HTERT RPE-1 (cell line): ENCODE results near the gene LHX4.

Experiments used
- in situ Hi-C: fragments of 300-500 bp; cut with MboI; formaldehyde crosslinking; loops from 4 replicates; pipeline ENCODE4 v1.14.3; 2020; ENCODE audit warnings: low sequenced_read_pairs

Gene LHX4

DNA sequence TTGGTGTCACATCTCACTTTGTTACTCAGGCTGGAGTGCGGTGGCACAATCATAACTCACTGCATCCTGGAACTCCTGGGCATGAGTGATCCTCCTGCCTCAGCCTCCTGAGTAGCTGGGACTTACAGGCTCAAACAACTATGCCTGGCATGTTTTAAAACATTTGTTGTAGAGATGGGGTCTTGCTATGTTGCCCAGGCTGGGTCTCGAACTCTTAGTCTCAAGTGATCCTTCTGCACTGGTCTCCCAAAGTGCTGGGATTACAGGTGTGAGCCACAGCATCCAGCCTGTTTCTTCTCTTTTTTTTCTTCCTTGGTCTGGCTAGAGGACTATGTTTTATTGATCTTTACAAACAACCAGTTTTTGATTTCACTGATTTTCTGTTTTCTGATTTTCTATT, 64.6 kb downstream of the LHX4 start:
- in situ Hi-C loops: no loop called here

DNA sequence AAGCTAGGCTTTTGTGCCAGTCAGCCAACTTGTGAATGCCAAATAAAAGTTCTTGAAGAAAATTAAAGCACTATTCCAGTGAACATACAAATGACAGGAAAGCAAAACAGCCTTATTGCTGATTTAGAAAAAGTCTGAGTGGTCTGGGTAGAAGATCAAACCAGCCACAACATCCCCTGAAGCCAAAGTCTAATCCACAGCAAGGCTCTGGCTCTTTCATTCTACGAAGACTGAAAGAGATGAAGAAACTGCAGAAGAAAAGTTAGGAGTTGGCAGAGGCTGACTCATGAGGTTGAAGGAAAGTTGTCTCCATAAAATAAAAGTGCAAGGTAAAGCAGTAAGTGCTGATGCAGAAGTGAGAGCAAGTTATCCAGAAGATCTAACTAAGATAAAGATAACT, 65.9 kb downstream of the LHX4 start:
- in situ Hi-C loops: no loop called here

DNA sequence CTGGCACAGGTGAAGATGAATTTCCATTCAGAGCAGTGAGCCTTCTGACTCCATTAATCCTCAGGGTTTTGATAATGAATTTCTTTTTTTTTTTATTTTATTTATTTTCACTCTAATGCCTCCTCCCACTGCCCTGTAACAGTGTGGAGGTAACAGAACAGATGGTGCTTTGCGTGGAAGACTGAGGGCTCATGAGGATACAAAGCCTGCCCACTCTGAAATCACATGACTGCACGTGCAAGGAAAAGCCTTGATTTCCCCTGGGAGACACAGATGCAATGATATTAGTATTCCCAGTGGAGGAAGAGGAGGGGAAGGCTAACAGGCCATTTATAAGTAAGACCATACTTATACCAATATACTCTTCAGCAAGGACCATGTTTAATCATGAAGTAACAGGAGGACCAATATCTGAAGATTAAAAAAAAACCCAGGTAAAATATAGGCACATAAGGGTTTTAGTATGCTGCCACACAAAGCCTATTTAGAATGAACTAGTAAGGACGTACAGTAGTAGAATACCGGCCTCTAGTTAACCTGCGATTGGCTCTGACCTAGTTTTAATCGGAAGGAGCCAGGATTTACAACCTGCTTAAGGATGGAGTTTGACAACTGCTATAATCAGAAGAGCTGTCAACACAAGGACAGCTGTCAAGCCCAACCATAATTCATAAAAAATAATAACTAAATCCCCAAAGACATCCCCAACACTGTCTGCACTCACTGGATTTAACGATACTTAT, 69.6 kb downstream of the LHX4 start:
- in situ Hi-C loops: no loop called here

DNA sequence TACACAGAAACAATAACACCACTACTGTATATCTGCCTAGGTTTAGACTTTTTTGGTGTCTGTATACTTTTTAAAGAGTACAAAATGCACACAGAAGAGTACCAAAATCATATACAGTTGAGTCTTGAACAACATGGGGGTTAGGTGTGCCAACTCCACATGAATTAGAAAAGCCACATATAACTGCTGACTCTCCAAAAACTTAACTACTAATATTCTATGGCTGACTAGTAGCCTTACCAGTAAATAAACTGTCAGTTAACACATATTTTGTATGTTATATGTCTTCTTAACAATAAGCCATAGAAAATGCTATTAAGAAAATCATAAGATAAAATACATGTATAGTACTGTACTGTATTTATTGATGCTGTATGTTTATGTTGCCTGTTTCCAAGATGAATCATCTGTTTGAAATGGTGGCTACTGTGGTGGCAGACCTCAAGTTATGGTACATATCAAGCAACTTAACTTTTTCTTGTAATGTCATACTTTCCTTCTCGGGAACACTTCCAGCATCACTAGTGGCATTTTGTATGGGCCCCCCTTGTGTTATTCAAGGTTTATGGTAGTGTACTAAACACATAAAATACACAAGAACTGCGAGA, 71.2 kb downstream of the LHX4 start:
- in situ Hi-C loops: no loop called here

DNA sequence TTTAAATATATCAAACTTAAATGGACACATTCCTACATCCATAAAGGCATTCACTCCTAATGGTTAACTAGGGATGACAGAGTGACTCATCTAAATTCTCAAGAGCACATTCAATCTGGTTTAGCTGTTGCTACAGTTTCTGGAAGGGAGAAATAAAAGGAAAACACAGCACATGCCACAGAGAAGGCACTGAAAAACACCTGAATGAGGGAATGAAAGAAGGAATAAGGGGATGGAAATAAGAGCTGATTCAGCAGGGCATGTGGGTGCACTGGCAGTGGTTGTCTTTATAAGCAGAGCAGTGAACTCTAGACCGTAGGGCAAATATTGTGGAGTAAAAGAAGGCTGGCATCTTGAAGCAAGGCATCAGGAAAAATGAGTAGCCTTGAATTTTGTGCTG, 79.3 kb downstream of the LHX4 start:
- in situ Hi-C loops: no loop called here

DNA sequence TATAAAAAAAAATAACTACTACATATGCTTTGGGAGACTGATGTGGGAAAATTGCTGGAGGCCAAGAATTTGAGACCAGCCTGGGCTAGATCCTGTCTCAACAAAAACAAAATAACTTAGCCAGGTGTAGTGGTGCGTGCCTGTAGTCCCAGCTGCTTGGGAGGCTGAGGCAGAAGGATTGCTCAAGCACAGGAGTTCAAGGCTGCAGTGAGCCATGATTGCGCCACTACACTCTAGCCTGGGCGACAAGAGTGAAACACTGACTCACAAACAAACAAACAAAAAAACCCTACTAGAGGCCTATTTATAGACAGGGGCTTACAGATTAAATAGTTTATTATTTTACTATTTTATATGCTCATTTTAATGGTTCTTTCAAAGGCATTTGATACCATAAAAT, 80.0 kb downstream of the LHX4 start:
- in situ Hi-C loops: no loop called here

DNA sequence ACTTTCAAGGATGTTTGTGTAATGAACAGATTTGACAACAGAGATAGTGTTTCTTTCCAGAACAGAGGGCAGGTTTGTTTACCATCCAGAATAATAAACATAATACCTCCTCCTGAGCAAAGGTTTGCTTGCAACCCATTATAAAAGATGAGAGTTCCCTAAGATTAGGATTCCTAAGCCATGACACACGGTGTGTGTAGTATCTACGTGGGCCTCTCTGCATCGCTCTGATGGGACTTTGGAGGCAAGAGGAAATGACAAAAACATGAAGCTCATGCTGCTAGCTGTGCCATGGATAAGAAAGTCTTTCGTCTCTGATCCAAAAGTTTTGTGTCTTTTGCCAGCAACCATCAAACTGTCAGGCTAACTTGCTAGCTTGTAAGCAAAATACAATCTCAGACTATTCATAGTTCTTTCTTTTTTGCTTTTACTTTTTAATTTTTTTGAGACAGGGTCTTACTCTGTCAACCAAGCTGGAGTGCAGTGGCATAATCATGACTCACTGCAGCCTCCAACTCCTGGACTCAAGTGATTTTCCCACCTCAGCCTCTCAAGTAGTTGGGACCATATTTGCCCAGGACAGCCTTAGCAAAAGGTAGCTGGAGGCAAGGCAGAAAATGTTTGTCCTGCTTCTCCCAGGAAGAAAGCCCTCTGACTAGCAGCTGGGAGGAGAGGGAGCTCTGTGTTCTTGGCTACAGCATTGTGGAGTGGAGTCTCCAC, 81.1 kb downstream of the LHX4 start:
- in situ Hi-C loops: no loop called here

DNA sequence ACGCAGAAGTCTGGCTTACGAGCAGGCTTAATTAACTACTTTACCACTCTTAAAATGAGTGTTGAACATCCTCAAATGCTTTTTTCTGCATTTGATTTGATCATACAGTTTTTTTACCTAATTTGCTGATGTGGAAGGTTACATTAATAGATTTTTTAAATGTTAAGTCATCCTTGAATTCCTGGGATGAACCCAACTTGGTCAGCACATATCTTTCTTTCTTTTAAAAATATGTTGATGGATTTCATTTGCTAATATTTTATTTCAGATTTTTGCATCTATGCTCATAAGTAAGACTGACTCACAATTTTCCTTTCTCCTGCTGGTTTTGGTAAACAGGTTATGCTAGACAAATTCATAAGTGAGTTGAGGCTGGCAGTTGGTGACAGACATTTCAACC, 82.9 kb downstream of the LHX4 start:
- in situ Hi-C loops: no loop called here

DNA sequence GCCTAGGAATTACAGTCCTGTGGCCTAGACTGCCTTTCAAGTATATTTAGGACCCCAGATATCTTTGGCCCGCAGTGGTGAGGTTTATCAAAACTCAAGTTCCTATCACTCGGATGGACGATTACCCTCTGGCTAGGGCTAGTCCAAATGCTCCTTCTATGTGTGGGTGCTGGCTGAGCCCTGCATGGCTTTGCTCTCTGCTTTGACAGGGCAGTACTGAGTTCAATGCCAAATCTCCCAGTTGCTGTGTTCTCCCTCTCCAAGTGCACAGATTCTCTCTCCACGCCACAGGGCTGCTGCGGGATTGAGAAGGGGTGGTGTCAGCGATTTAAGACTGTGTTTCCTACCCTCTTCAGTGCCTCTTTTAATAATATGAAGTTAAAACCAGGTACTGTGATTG, 97.0 kb downstream of the LHX4 start:
- in situ Hi-C loops: no loop called here
